ENCODE data around the gene MYO5B.
A peak's percentile ranks its signal among the peaks of the same experiment; 100 is the strongest.

MYO5B gene

GRCh38 chr18:50113726-50114125 lies 81.2 kb downstream of the MYO5B start:
- H3K4me1 Mint-ChIP-seq, result no peaks in the 10 kb centered on the region
- TF ChIP-seq CTCF (IDR thresholded peaks at IDR 0.05; ENCODE audit: unreplicated experiment in 3 of 3), result no peak
- no peaks in the 10 kb centered on the region for H3K9me3 Mint-ChIP-seq
- peaks cover 31% of the 10 kb centered on the region for H3K27me3 Mint-ChIP-seq (ENCODE audit: low read depth)
- H3K4me3 Mint-ChIP-seq, result no peak overlapping the region
- no peak overlapping the region for H3K27ac Mint-ChIP-seq
- H3K36me3 Mint-ChIP-seq (ENCODE audit: low read depth), result no peaks in the 10 kb centered on the region

- peaks cover 24% of the 10 kb centered on the region for H3K27me3 Mint-ChIP-seq (ENCODE audit: low read depth)
- H3K36me3 Mint-ChIP-seq (ENCODE audit: low read depth), result no peaks in the 10 kb centered on the region
- no peaks in the 10 kb centered on the region for H3K9me3 Mint-ChIP-seq
- H3K4me1 Mint-ChIP-seq, result no peaks in the 10 kb centered on the region
- H3K4me3 Mint-ChIP-seq, result no peak overlapping the region
- no peak overlapping the region for H3K27ac Mint-ChIP-seq
- TF ChIP-seq CTCF (IDR thresholded peaks at IDR 0.05; ENCODE audit: unreplicated experiment in 3 of 3), result peak in 1 of 3 experiments; percentile 19
Measured at GRCh38 chr18:50111398-50111797, 83.5 kb downstream of the MYO5B start.

- H3K27me3 Mint-ChIP-seq (ENCODE audit: low read depth), result peaks cover 6% of the 10 kb centered on the region
Measured at GRCh38 chr18:50107468-50107977, 87.4 kb downstream of the MYO5B start.

GRCh38 chr18:50105027-50105426 lies 89.9 kb downstream of the MYO5B start:
- TF ChIP-seq CTCF (IDR thresholded peaks at IDR 0.05; ENCODE audit: unreplicated experiment in 3 of 3), result no peak
- H3K27ac Mint-ChIP-seq, result no peak overlapping the region
- H3K4me1 Mint-ChIP-seq, result peaks cover under 1% of the 10 kb centered on the region
- no peaks in the 10 kb centered on the region for H3K36me3 Mint-ChIP-seq (ENCODE audit: low read depth)
- no peaks in the 10 kb centered on the region for H3K9me3 Mint-ChIP-seq
- H3K27me3 Mint-ChIP-seq (ENCODE audit: low read depth), result peaks cover 10% of the 10 kb centered on the region
- H3K4me3 Mint-ChIP-seq, result no peak overlapping the region

More at GRCh38 chr18:50107468-50107977, 87.4 kb downstream of the MYO5B start:
- no peak overlapping the region for H3K4me3 Mint-ChIP-seq
- H3K9me3 Mint-ChIP-seq, result no peaks in the 10 kb centered on the region
- peak overlapping the region in 2 of 3 experiments; percentile 54 to 82 for H3K27ac Mint-ChIP-seq
- TF ChIP-seq CTCF (IDR thresholded peaks at IDR 0.05; ENCODE audit: unreplicated experiment in 3 of 3), result no peak
- no peaks in the 10 kb centered on the region for H3K4me1 Mint-ChIP-seq
- H3K36me3 Mint-ChIP-seq (ENCODE audit: low read depth), result no peaks in the 10 kb centered on the region

GRCh38 chr18:50104421-50104820 lies 90.5 kb downstream of the MYO5B start:
- peaks cover 6% of the 10 kb centered on the region for H3K4me1 Mint-ChIP-seq
- H3K27me3 Mint-ChIP-seq (ENCODE audit: low read depth), result peaks cover 10% of the 10 kb centered on the region
- H3K27ac Mint-ChIP-seq, result no peak overlapping the region
- no peak for TF ChIP-seq CTCF (IDR thresholded peaks at IDR 0.05; ENCODE audit: unreplicated experiment in 3 of 3)
- H3K9me3 Mint-ChIP-seq, result no peaks in the 10 kb centered on the region
- H3K36me3 Mint-ChIP-seq (ENCODE audit: low read depth), result no peaks in the 10 kb centered on the region
- no peak overlapping the region for H3K4me3 Mint-ChIP-seq

- TF ChIP-seq CTCF (IDR thresholded peaks at IDR 0.05; ENCODE audit: unreplicated experiment in 3 of 3), result no peak
- no peak overlapping the region for H3K27ac Mint-ChIP-seq
- H3K36me3 Mint-ChIP-seq (ENCODE audit: low read depth), result no peaks in the 10 kb centered on the region
- H3K9me3 Mint-ChIP-seq, result no peaks in the 10 kb centered on the region
- peaks cover 10% of the 10 kb centered on the region for H3K27me3 Mint-ChIP-seq (ENCODE audit: low read depth)
- no peak overlapping the region for H3K4me3 Mint-ChIP-seq
- peaks cover 6% of the 10 kb centered on the region for H3K4me1 Mint-ChIP-seq
Measured at GRCh38 chr18:50099725-50100407, 95.1 kb downstream of the MYO5B start.
